Bone marrow (tissue), 2 donors: ENCODE data around the gene IQSEC3.

Experiments
- DNase-seq, 2 donors: peaks; one replicate each; lab custom pipeline; 2025; lab: John Stamatoyannopoulos, UW

Gene IQSEC3

GRCh38 chr12:138898-139534 lies 72.4 kb downstream of the IQSEC3 start:
- DNase-seq = peak in 1 of 2 donors; percentile 6

DNA sequence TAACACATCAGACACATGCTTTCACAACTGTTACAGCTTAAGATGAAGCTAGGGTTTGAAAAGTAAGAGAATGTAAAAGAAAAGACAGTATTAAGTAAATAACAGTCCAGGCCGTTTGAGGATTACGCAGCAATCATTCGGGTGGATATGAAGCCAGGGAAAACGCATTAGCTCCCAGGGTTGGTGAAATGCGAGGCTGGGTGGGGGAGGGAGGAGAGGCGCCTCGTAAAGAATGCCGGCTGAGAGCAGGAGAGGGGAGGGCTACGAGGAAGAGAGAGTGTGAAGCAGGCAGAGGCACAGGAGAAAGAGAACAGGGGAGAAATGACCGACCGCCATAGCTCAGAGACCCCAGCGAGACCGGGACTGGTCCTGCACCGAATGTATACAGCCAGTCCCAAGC lies 73.0 kb downstream of the IQSEC3 start:
- no peak for DNase-seq

DNA sequence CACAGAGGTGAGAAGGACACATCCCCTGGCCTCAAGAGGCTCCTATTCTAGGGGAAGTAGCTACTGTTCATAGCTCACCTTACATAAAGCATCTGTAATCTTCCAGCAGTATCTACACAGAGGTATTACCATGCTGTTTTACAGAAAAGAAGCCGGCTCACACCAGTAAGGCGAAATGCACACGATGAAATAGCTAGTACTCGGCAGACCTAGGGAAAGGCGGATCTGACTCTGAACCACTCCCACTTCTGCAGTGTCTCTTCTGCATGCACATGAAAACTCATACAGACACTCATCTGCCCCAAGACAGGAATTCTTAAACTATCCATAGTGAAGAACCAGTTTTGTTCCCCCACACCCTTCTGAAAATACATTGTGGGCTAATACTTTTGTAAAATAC lies 73.6 kb downstream of the IQSEC3 start:
- DNase-seq = no peak

DNA sequence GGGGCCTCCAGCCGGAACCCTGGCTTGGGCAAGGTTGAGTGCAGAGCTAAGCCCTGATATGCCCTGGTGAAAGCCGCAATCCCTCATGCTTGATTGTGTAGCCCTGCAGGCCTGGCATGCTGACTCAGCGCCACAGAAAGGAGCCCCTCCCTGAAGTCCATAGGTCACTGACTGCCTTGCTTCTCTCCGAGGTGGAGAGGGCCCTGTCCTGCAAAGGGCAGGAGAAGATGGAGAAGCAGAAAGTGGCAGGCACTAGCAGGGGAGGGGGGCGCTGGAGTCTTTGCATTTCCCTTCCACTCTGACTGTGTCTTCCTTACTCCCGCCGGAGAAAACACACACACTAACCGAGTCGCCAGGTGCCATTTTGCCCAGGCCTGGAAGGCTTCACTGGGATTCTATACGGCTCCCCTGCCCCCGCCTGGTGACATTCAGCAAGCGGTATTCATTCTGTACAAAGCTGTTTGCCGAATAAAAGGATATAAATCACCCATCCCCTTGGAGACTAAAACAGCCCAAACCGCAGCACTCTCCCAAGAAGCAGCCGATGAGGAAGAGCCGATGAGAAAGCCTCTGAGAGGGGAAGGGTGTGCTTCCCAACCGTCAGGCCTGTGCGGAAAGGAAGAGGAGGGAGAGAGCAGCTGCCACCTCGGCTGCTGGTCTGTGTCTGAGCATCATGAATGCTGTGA lies 77.5 kb downstream of the IQSEC3 start:
- no peak for DNase-seq

DNA sequence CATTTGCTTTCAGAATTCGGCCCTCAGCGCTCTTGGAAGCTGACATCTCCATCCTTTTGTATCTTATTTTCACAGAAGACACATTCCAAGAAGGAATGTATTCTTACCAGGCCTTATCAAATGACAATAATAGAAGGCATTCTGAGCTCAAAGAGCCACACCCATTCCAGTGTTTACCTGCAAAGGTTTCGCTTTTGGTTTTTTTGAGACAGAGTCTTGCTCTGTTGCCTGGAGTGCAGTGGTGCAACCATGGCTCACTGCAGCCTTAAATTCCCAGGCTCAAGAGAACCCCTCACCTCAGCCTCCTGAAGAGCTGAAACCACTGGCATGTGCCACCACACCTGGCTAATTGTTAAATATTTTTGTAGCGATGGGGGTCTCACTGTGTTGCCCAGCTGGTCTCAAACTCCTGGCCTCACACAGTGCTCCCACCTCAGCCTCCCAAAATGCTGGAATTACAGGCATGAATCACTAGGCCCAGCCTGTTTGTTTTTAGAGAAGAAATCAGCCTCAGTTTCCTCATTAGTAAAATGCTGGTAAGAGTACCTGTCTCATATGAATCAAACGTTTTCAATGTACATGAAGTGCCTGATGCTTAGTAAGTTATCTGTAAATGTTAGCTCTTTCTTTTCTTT lies 78.2 kb downstream of the IQSEC3 start:
- no peak for DNase-seq

DNA sequence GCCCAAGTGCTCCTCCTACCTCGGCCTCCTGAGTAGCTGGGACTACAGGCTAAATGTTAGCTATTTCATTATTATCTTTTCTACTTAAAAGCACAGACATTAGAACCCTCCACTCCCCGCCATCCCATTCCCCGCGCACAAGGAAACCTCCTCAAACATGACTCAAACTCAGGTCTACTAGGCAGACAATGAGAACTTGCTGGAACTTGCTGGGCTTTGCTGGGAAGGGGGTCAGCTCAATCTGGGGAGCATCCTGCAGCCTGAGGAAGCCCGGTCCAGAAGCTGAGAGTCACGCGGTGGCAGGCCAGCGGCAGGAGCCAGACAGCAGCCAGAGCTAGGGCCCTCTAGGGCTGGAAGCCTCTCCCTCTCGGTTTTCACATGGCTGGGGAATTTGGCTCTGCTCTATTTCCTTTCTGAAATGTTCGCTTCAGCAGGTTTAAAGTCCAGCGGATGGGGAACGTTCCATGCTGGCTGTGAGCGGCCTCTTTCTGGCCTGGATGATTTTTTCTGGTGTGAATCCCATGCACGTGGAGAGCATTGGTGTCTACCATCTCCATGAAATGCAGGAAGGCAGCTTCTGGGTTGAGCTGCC lies 78.9 kb downstream of the IQSEC3 start:
- DNase-seq = no peak

- DNase-seq = no peak
These were observed 80.7 kb downstream of the IQSEC3 start for GRCh38 chr12:147242-147641.

DNA sequence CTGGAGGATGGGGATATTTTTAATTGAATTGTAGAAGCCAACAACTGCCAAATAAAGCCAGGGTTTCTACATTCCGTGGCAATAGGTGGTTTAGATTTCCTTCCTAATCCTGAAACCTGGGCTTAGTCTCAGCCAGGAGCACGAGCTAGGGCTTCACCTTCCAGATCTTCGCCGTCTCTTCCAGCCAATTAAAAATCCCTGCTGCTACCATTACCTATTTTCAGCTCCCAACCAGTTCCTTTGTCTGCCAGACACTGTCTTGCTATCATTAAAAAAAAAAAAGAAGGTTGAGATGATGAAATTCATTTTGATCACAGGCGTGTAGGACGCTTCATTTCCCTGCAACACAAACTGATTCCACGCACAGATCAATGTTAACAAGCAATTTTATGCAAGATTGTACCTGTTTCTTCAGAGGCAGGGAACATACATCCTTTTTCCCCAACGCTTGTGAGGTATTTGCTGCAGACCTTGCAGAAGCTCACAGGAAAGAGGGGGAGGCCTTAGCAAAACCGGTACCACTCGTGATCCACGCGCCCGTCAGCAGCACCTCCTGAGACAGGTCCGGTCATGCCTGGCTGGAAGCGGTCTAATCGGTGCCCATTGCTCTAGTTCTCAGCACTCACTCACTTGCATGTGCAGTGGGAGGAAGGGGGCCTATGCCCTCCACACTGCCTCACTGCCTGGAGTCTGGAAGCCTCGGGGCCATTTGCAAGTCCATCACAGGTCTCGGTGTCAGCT lies 82.3 kb downstream of the IQSEC3 start:
- DNase-seq = no peak

GRCh38 chr12:151579-151978 lies 85.0 kb downstream of the IQSEC3 start:
- no peak for DNase-seq

DNA sequence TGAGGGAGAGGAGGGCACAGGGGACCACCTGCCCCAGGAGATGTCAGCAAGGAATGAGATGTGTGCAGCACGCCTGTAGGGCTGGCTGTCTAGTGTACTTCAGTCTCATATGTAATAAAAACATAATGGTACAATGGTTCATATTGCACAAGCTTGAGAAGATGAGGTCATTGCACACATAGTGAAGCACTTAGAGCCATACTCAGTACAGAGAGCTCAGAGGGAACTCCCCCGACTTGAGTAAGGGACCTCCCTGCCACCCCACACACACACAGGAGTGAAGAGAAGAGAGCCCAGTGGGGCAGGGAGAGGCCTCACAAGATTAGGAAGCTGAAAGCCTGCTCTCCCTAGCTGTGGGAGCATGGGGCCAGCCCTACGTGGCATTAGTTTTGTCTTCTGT lies 85.9 kb downstream of the IQSEC3 start:
- DNase-seq = no peak

- DNase-seq = peak in 1 of 2 donors; percentile 63
These were observed 86.6 kb downstream of the IQSEC3 start for GRCh38 chr12:153080-153746.

- no peak for DNase-seq
These were observed 87.5 kb downstream of the IQSEC3 start for GRCh38 chr12:154058-154457.

- no peak for DNase-seq
These were observed 88.4 kb downstream of the IQSEC3 start for GRCh38 chr12:155006-155405.

- no peak for DNase-seq
These were observed 89.1 kb downstream of the IQSEC3 start for GRCh38 chr12:155646-156045.

DNA sequence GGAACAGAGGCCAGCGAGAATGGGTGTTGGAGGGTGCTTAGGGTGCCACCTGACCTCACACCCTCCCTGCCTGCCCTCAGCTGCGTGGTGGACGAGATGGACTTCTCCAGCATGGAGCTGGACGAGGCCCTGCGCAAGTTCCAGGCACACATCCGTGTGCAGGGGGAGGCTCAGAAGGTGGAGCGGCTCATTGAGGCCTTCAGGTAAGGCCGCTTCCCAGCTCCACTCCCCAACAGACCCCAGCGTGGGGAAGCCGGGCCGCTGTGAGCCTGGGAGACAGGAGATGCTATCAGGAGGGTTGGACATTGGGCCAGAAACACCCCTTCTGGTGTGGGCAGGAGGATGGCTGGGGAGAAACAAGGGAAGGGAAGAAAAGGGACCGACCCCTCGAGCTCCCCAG lies 90.4 kb downstream of the IQSEC3 start:
- no peak for DNase-seq

GRCh38 chr12:157644-158043 lies 91.1 kb downstream of the IQSEC3 start:
- DNase-seq = no peak

DNA sequence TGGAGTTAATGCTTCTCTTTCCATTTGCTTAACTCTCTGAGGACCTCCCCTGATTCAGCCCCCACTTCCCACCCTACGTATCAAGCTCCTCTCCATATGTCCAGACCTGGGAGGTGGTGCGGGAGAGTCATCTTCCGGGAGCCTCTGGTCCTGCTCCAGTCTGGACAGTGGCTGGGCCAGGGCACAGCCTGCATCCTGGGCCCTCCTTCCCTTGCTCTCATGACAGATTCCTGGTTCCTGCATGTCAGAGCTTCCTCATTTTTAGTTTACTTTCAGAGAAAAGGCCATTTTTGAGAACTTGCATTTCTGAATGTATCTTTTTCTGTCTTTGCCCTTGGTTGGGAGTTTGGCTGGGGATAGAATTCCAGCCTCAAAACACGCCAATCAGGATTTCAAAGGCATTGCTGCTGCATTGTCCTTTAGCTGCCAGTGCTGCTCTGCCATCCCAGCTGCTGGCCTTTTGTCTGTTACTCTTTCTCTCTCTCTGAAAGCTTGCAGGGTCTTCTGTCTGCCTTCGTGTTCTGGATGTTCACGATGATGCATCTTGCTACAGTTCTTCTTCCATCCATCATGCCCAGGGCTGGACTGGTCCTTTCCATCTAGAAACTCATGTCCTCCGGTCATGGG lies 92.7 kb downstream of the IQSEC3 start:
- DNase-seq = no peak

DNA sequence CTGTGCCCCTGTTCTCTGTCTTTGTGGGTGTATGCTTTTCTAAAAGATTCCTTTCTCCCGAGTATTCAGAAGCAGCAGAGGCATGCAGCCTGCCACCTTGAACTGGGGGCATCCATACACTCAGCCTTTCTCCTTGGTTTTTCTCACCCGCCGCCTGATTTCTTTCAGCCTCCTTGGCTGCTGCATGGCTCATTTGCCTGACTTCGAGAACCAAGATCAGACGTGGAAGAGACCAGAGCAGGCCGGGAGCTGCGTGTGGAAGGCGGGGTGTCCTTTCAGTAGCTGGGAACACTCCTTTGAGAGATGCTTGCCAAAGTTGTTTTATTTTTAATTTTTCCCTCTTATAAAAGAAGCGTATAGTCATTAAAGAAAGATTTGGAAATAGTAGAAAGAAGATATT lies 94.3 kb downstream of the IQSEC3 start:
- no peak for DNase-seq

DNA sequence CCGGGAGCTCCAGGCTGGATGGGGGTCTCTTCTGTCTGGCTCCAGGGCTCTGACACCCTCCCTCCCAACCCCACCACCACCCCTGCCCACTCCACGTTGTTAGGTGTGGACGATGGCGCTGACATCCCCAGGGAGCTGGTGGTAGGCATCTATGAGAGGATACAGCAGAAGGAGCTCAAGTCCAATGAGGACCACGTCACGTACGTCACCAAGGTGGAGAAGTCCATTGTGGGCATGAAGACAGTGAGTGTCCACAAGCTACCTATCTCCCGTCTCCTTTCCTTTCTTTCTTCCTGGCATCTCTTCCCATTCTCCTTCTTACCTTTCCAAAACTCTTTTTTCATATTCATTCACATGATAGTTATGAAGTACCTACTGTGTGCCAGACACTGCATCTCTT lies 95.3 kb downstream of the IQSEC3 start:
- no peak for DNase-seq

GRCh38 chr12:162467-163307 lies 96.1 kb downstream of the IQSEC3 start:
- no peak for DNase-seq
